ENCODE data around the gene EID2.

The EID2 gene

GRCh38 chr19:39506944-39507714, 32.8 kb downstream of the EID2 start:
- DNase-seq (ENCODE audit: low spot score) = no peak
- TF ChIP-seq, protein P1, sequence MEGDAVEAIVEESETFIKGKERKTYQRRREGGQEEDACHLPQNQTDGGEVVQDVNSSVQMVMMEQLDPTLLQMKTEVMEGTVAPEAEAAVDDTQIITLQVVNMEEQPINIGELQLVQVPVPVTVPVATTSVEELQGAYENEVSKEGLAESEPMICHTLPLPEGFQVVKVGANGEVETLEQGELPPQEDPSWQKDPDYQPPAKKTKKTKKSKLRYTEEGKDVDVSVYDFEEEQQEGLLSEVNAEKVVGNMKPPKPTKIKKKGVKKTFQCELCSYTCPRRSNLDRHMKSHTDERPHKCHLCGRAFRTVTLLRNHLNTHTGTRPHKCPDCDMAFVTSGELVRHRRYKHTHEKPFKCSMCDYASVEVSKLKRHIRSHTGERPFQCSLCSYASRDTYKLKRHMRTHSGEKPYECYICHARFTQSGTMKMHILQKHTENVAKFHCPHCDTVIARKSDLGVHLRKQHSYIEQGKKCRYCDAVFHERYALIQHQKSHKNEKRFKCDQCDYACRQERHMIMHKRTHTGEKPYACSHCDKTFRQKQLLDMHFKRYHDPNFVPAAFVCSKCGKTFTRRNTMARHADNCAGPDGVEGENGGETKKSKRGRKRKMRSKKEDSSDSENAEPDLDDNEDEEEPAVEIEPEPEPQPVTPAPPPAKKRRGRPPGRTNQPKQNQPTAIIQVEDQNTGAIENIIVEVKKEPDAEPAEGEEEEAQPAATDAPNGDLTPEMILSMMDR (IDR thresholded peaks at IDR 0.05) = no peak
- H3K27ac ChIP-seq = no peak overlapping the region
- peak overlapping the region; percentile 64 for H3K4me3 ChIP-seq

- DNase-seq (ENCODE audit: low spot score) = no peak
- no peak overlapping the region for H3K27ac ChIP-seq
- peak overlapping the region; percentile 64 for H3K4me3 ChIP-seq
- TF ChIP-seq, protein P1 (IDR thresholded peaks at IDR 0.05) = no peak
Measured at GRCh38 chr19:39506598-39506943, 33.4 kb downstream of the EID2 start.

- H3K27ac ChIP-seq = no peak overlapping the region
- DNase-seq (ENCODE audit: low spot score) = no peak
- peak overlapping the region; percentile 14 for H3K4me3 ChIP-seq
- TF ChIP-seq, protein P1 (IDR thresholded peaks at IDR 0.05) = peak; percentile 51
Measured at GRCh38 chr19:39502640-39503417, 37.1 kb downstream of the EID2 start.

DNA sequence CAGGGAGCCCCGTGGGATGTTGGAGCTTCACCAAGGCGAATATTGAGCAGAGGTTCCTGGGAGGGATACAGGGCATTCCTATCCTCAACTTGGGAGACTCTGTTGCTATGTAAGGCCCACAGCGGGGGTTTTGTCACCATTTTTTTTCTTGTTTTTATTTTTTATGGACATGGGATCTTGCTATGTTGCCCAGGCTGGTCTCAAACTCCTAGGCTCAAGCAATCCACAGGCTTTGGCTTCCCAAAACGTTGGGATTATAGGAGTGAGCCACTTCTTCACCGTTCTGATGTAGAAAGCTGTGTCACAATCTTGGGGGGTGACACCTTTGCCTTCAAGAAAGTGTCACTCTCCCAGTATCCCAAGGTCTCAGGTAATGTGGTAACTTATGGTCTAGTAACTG, 38.6 kb downstream of the EID2 start:
- TF ChIP-seq, protein P1 (IDR thresholded peaks at IDR 0.05) = no peak
- DNase-seq (ENCODE audit: low spot score) = no peak
- Histone ChIP-seq H3K27ac (no peak overlapping the region), H3K4me3 (no peak overlapping the region)

GRCh38 chr19:39500543-39500942, 39.4 kb downstream of the EID2 start:
- H3K4me3 ChIP-seq = no peak overlapping the region
- TF ChIP-seq, protein P1 (IDR thresholded peaks at IDR 0.05) = no peak
- H3K27ac ChIP-seq = no peak overlapping the region
- no peak for DNase-seq (ENCODE audit: low spot score)

- DNase-seq (ENCODE audit: low spot score) = no peak
- H3K4me3 ChIP-seq = no peak overlapping the region
- H3K27ac ChIP-seq = no peak overlapping the region
- TF ChIP-seq, protein P1 (IDR thresholded peaks at IDR 0.05) = no peak
Measured at GRCh38 chr19:39499932-39500331, 40.0 kb downstream of the EID2 start.

Data from coronary artery (tissue), 2 donors.